GM06990 (cell line): ENCODE measurements around the gene TRMT112.

ENCODE experiments used
- DNase-seq: peaks from one replicate; pipeline ENCODE4 v3.0.0-alpha.2; 2011; ENCODE audit not compliant: insufficient read length; ENCODE audit errors: extremely low read depth
- H3K27me3 ChIP-seq: replicated peaks from 2 replicates; pipeline ENCODE4 v1.6.0; 2011; ENCODE audit warnings: low read length; ENCODE audit not compliant: control insufficient read depth, insufficient read depth
- H3K36me3 ChIP-seq: 2 replicates; pipeline ENCODE4 v1.5.1; 2011; ENCODE audit warnings: low read length; ENCODE audit not compliant: control insufficient read depth, insufficient read depth
- H3K4me3 ChIP-seq: replicated peaks from 2 replicates; pipeline ENCODE4 v1.5.1; 2011; ENCODE audit warnings: low read depth, mild to moderate bottlenecking, control low read depth, low read length
- CTCF ChIP-seq: IDR thresholded peaks from 2 replicates; pipeline ENCODE4 v1.5.1; 2011; ENCODE audit warnings: low read length, control low read depth, mild to moderate bottlenecking, inconsistent platforms; ENCODE audit not compliant: insufficient read depth, poor library complexity, severe bottlenecking

TRMT112 gene

GRCh38 chr11:64292460-64293254 lies 24.7 kb downstream of the TRMT112 start:
- no peak for DNase-seq
- peak overlapping the region; percentile 21; the same call in 1 of the 2 replicates for H3K4me3 ChIP-seq

GRCh38 chr11:64291752-64292459 lies 25.5 kb downstream of the TRMT112 start:
- H3K36me3 ChIP-seq: no peaks in the 10 kb centered on the region; the same call in 1 of the 2 replicates
- no peak for TF ChIP-seq CTCF
- no peak for DNase-seq
- peak overlapping the region; percentile 21; the same call in 1 of the 2 replicates for H3K4me3 ChIP-seq
- H3K27me3 ChIP-seq: peaks cover 2% of the 10 kb centered on the region

More at GRCh38 chr11:64292460-64293254, 24.7 kb downstream of the TRMT112 start:
- peaks cover 5% of the 10 kb centered on the region for H3K27me3 ChIP-seq
- H3K36me3 ChIP-seq: no peaks in the 10 kb centered on the region; the same call in 1 of the 2 replicates
- TF ChIP-seq CTCF: no peak

GRCh38 chr11:64291262-64291751 lies 26.1 kb downstream of the TRMT112 start, which contains the start of gene KCNK4:
Gene KCNK4, plus strand, starts transcription at chr11:64291302. Its CDS starts 1,717 bp downstream, at chr11:64293019.
- Histone ChIP-seq H3K27me3 (peaks cover 2% of the 10 kb centered on the region), H3K36me3 (no peaks in the 10 kb centered on the region; the same call in 1 of the 2 replicates), H3K4me3 (peak within 1 kb of the TSS; percentile 21; the same call in 1 of the 2 replicates)
- no peak for TF ChIP-seq CTCF
- no peak for DNase-seq

- Histone ChIP-seq H3K27me3 (peaks cover 2% of the 10 kb centered on the region), H3K4me3 (no peak overlapping the region), H3K36me3 (no peaks in the 10 kb centered on the region; the same call in 1 of the 2 replicates)
- no peak for DNase-seq
- no peak for TF ChIP-seq CTCF
These were observed 26.8 kb downstream of the TRMT112 start for GRCh38 chr11:64290352-64291261.

GRCh38 chr11:64289002-64289564 lies 28.3 kb downstream of the TRMT112 start:
- TF ChIP-seq CTCF: no peak
- Histone ChIP-seq H3K4me3 (no peak overlapping the region), H3K27me3 (no peaks in the 10 kb centered on the region; the same call in none of the 2 replicates), H3K36me3 (no peaks in the 10 kb centered on the region; the same call in 1 of the 2 replicates)
- DNase-seq: no peak
